ENCODE data around the gene HTR3A. TPM values are rescaled to one million over a fixed set of nuclear protein-coding genes. Genes with fewer than 3 reads are reported as not detected.

Gene HTR3A
- total and polyA plus RNA-seq, 7 donors = 1.1 to 4.5 (median 1.6) TPM; not detected in 2

GRCh38 chr11:113949891-113950290 lies 25.0 kb upstream of the HTR3A start:
- intact Hi-C loops (cut with DNase I) = no loop called here
- Histone ChIP-seq H3K27ac (no peak overlapping the region), H3K9me3 (no peaks in the 10 kb centered on the region), H3K27me3 (peaks cover 0 to 22% (median 5%) of the 10 kb centered on the region in 3 donors), H3K4me3 (no peak overlapping the region), H3K36me3 (no peaks in the 10 kb centered on the region), H3K4me1 (no peaks in the 10 kb centered on the region)
- no peak for DNase-seq
- WGBS, 2 donors = 85 to 89% methylated on average over 4 of the region's 4 CpGs
- TF ChIP-seq POLR2AphosphoS5 (IDR thresholded peaks at IDR 0.05) (no peak), POLR2A (IDR thresholded peaks at IDR 0.05) (no peak), EP300 (IDR thresholded peaks at IDR 0.05) (no peak)

GRCh38 chr11:113951537-113951936 lies 23.4 kb upstream of the HTR3A start:
- no peaks in the 10 kb centered on the region for H3K9me3 ChIP-seq
- intact Hi-C loops (cut with DNase I) = no loop called here
- no peak overlapping the region for H3K27ac ChIP-seq
- H3K27me3 ChIP-seq = peaks cover 0 to 22% (median 5%) of the 10 kb centered on the region in 3 donors
- no peaks in the 10 kb centered on the region for H3K4me1 ChIP-seq
- no peak for DNase-seq
- no peaks in the 10 kb centered on the region for H3K36me3 ChIP-seq
- H3K4me3 ChIP-seq = no peak overlapping the region
- WGBS, 2 donors = 59 to 68% methylated on average over 5 of the region's 5 CpGs
- TF ChIP-seq POLR2AphosphoS5 (IDR thresholded peaks at IDR 0.05) = no peak
- TF ChIP-seq CTCF (IDR thresholded peaks at IDR 0.05) = no peak
- TF ChIP-seq POLR2A (IDR thresholded peaks at IDR 0.05) = no peak
- TF ChIP-seq EP300 (IDR thresholded peaks at IDR 0.05) = no peak

DNA sequence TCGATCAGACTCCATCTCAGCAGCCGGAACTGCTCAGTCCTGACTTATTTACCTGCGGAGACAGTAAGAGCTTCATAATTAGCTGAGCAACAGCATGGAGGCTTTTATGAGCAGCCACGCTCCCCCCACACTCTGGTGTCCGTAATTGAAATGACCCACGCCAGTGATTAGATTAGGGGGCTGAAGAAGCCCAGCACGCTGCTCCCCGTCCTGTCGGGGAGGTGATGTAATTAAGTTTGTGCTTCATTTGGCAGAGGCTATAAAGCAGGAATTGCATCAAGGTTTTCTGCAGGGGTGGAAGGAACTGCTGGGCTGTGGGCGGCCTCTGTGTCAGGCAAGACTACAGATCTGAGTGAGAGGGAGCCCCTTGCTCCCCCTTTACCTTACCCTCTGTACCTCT lies 22.8 kb upstream of the HTR3A start:
- Histone ChIP-seq H3K36me3 (no peaks in the 10 kb centered on the region), H3K4me1 (no peaks in the 10 kb centered on the region), H3K27me3 (peaks cover 0 to 22% (median 5%) of the 10 kb centered on the region in 3 donors), H3K4me3 (no peak overlapping the region), H3K9me3 (no peaks in the 10 kb centered on the region), H3K27ac (no peak overlapping the region)
- intact Hi-C loops (cut with DNase I) = no loop called here
- TF ChIP-seq EP300 (IDR thresholded peaks at IDR 0.05) (no peak), CTCF (IDR thresholded peaks at IDR 0.05) (no peak), POLR2A (IDR thresholded peaks at IDR 0.05) (no peak), POLR2AphosphoS5 (IDR thresholded peaks at IDR 0.05) (no peak)
- DNase-seq = no peak
- 31 to 60% methylated on average over 10 of the region's 10 CpGs for WGBS, 2 donors

DNA sequence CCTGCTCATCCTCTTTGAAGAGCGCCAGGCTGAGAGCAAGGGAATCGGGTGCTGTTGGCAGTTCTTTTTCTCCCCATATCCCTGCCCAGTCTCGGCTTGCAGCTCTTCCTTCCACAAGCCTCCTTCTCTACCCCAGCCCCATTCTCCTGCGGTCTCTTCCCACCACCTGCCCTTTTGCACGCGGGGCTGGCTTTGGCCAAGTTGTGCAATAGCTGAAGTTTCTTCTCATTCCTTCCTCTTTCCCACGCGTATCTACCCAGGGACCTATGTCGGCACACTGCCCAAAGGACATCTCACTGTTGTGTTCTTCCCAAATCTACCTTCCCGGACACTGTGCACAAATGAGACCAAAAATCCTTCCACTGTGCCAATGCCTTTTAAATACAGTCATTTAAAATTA lies 22.3 kb upstream of the HTR3A start:
- Histone ChIP-seq H3K27ac (no peak overlapping the region), H3K4me1 (no peaks in the 10 kb centered on the region), H3K9me3 (no peaks in the 10 kb centered on the region), H3K4me3 (no peak overlapping the region), H3K36me3 (no peaks in the 10 kb centered on the region), H3K27me3 (peaks cover 0 to 22% (median 5%) of the 10 kb centered on the region in 3 donors)
- intact Hi-C loops (cut with DNase I) = no loop called here
- 65 to 85% methylated on average over 10 of the region's 10 CpGs for WGBS, 2 donors
- TF ChIP-seq POLR2AphosphoS5 (IDR thresholded peaks at IDR 0.05) (no peak), CTCF (IDR thresholded peaks at IDR 0.05) (no peak), POLR2A (IDR thresholded peaks at IDR 0.05) (no peak), EP300 (IDR thresholded peaks at IDR 0.05) (no peak)
- no peak for DNase-seq

- H3K36me3 ChIP-seq = no peaks in the 10 kb centered on the region
- intact Hi-C loops (cut with DNase I) = no loop called here
- peaks cover 0 to 22% (median 5%) of the 10 kb centered on the region in 3 donors for H3K27me3 ChIP-seq
- H3K27ac ChIP-seq = no peak overlapping the region
- TF ChIP-seq EP300 (IDR thresholded peaks at IDR 0.05) = no peak
- no peak for TF ChIP-seq POLR2A (IDR thresholded peaks at IDR 0.05)
- TF ChIP-seq POLR2AphosphoS5 (IDR thresholded peaks at IDR 0.05) = no peak
- TF ChIP-seq CTCF (IDR thresholded peaks at IDR 0.05) = no peak
- no peak for DNase-seq
- 60 to 63% methylated on average over 6 of the region's 6 CpGs for WGBS, 2 donors
- H3K9me3 ChIP-seq = no peaks in the 10 kb centered on the region
- H3K4me1 ChIP-seq = no peaks in the 10 kb centered on the region
- H3K4me3 ChIP-seq = no peak overlapping the region
These were observed 20.7 kb upstream of the HTR3A start for GRCh38 chr11:113954235-113954634.
